ENCODE results near the gene CUTC. TPM values are rescaled to one million over a fixed set of nuclear protein-coding genes. Genes with fewer than 3 reads are reported as not detected.
A peak's percentile ranks its signal among the peaks of the same experiment; 100 is the strongest.
"Not testable (repeated sequence)": the region's sequence is repeated elsewhere in the genome, so short reads cannot be mapped to it uniquely, and the experiment has no call there.

The CUTC gene
- total RNA-seq, 1 experiment from 2014 or later = 53.6 TPM

GRCh38 chr10:99743841-99744240, 11.8 kb downstream of the CUTC start:
- Histone ChIP-seq H4K20me1 (ENCODE audit: insufficient read depth) (no peaks in the 10 kb centered on the region), H3K4me3 (replicated peaks in 1 of 2; ENCODE audit: low read depth in 1 of 2, low read length in 2 of 2) (no peak overlapping the region), H3K36me3 (ENCODE audit: control insufficient read depth in 1 of 2, insufficient read depth in 2 of 2, low read length in 2 of 2) (peaks cover 84 to 92% of the 10 kb centered on the region in 2 experiments), H3K27ac (ENCODE audit: low read depth, low read length) (peak overlapping the region; percentile 4; the same call in 1 of the 2 replicates), H2AFZ (ENCODE audit: low read depth, low read length, poor library complexity, severe bottlenecking) (no peak overlapping the region), H3K4me1 (ENCODE audit: control insufficient read depth in 1 of 2, insufficient read depth in 2 of 2, low read length in 2 of 2) (peaks cover 15 to 30% of the 10 kb centered on the region in 2 experiments), H3K9me2 (ENCODE audit: insufficient read depth) (no peaks in the 10 kb centered on the region), H3K9me3 (ENCODE audit: control insufficient read depth in 1 of 2, insufficient read depth in 1 of 2, low read depth in 1 of 2, low read length in 2 of 2) (peaks cover 10 to 24% of the 10 kb centered on the region in 2 experiments; a peak in 3 of 4 replicates), H3K27me3 (ENCODE audit: insufficient read depth, low read length) (no peaks in the 10 kb centered on the region), H3K79me2 (ENCODE audit: insufficient read depth, low read length) (peaks cover 74% of the 10 kb centered on the region), H3K4me2 (ENCODE audit: low read length) (no peak overlapping the region; the same call in 1 of the 2 replicates), H3K9ac (ENCODE audit: low read length) (no peak overlapping the region)
- no TSS peak for BruUV-seq (replicated peaks)
- TF ChIP-seq RAD21 (IDR thresholded peaks at IDR 0.05; ENCODE audit: low read depth) = 0 out of 2 replicates have a peak, but pooled peaks have one; percentile 13
- TF ChIP-seq MAX (IDR thresholded peaks at IDR 0.05) = no peak
- intact Hi-C loops (cut with micrococcal nuclease) = no loop called here
- RAD21 ChIA-PET (ENCODE audit: low non-redundant PET in 1 of 2, low total read pairs in 2 of 2, uncharacterized antibody in 2 of 2, unreplicated experiment in 2 of 2) = no interaction called here
- POLR2A ChIA-PET = interaction anchor here (2.0 kb wide), 1 partner anchor 11 kb away, joined by 17 read pairs; the partner anchor contains the start of genes COX15 and CUTC
- CTCF ChIA-PET = interaction anchor here (1.8 kb wide), 1 partner anchor 11 kb away, joined by 5 read pairs; the partner anchor contains the start of gene CUTC
- peak; percentile 38; the same call in 1 of the 2 replicates for ATAC-seq
- no peak for DNase-seq (ENCODE audit: low read depth, low spot score)

GRCh38 chr10:99746166-99746565, 14.1 kb downstream of the CUTC start:
- H2AFZ ChIP-seq (ENCODE audit: low read depth, low read length, poor library complexity, severe bottlenecking); H3K4me2 ChIP-seq (ENCODE audit: low read length); RAD21 ChIA-PET (ENCODE audit: low non-redundant PET in 1 of 2, low total read pairs in 2 of 2, uncharacterized antibody in 2 of 2, unreplicated experiment in 2 of 2); H3K27me3 ChIP-seq (ENCODE audit: insufficient read depth, low read length); H3K27ac ChIP-seq (ENCODE audit: low read depth, low read length); H3K9me3 ChIP-seq (ENCODE audit: control insufficient read depth in 1 of 2, insufficient read depth in 1 of 2, low read depth in 1 of 2, low read length in 2 of 2); ATAC-seq; H3K4me3 ChIP-seq (replicated peaks in 1 of 2; ENCODE audit: low read depth in 1 of 2, low read length in 2 of 2); H4K20me1 ChIP-seq (ENCODE audit: insufficient read depth); DNase-seq (ENCODE audit: low read depth, low spot score); POLR2A ChIA-PET; H3K9me2 ChIP-seq (ENCODE audit: insufficient read depth); H3K9ac ChIP-seq (ENCODE audit: low read length); intact Hi-C loops (cut with micrococcal nuclease); CTCF ChIA-PET; BruUV-seq (replicated peaks): not testable (repeated sequence)
- Histone ChIP-seq H3K4me1 (ENCODE audit: control insufficient read depth in 1 of 2, insufficient read depth in 2 of 2, low read length in 2 of 2) (peaks cover 15 to 29% of the 10 kb centered on the region in 2 experiments), H3K36me3 (ENCODE audit: control insufficient read depth in 1 of 2, insufficient read depth in 2 of 2, low read length in 2 of 2) (peaks cover 82 to 86% of the 10 kb centered on the region in 2 experiments), H3K79me2 (ENCODE audit: insufficient read depth, low read length) (peaks cover 69% of the 10 kb centered on the region)

All from HCT116 (cell line).